HG03457 (cell line): ENCODE measurements around the gene PRKACB.
"Not testable (repeated sequence)": the region's sequence is repeated elsewhere in the genome, so short reads cannot be mapped to it uniquely, and the experiment has no call there.

Experiments used
- ATAC-seq: cut with Tn5 transposase; IDR thresholded peaks from one replicate; pipeline ENCODE4 v1.9.1; 2021; ENCODE audit warnings: moderate number of reproducible peaks; ENCODE audit not compliant: unreplicated experiment

PRKACB gene

GRCh38 chr1:84214115-84214956, 70.3 kb downstream of the PRKACB start:
- ATAC-seq: no peak

GRCh38 chr1:84217239-84217638, 73.2 kb downstream of the PRKACB start:
- ATAC-seq: no peak

GRCh38 chr1:84223751-84224432, 79.8 kb downstream of the PRKACB start:
- no peak for ATAC-seq

GRCh38 chr1:84224905-84225304, 80.8 kb downstream of the PRKACB start:
- no peak for ATAC-seq

- ATAC-seq: no peak
Measured at GRCh38 chr1:84225646-84226045, 81.6 kb downstream of the PRKACB start.

- ATAC-seq: not testable (repeated sequence)
Measured at GRCh38 chr1:84232676-84233075, 88.6 kb downstream of the PRKACB start.

GRCh38 chr1:84236256-84236655, 92.2 kb downstream of the PRKACB start:
- ATAC-seq: no peak

GRCh38 chr1:84242641-84243040, 98.6 kb downstream of the PRKACB start:
- ATAC-seq: no peak

GRCh38 chr1:84245563-84245962, 101.5 kb downstream of the PRKACB start:
- no peak for ATAC-seq

GRCh38 chr1:84246213-84246612, 102.1 kb downstream of the PRKACB start:
- ATAC-seq: no peak

GRCh38 chr1:84247425-84248220, 103.6 kb downstream of the PRKACB start:
- ATAC-seq: no peak

GRCh38 chr1:84250668-84251067, 106.6 kb downstream of the PRKACB start:
- no peak for ATAC-seq

GRCh38 chr1:84253036-84253435, 109.0 kb downstream of the PRKACB start:
- no peak for ATAC-seq

GRCh38 chr1:84253891-84254290, 109.8 kb downstream of the PRKACB start:
- no peak for ATAC-seq

GRCh38 chr1:84254703-84255238, 110.7 kb downstream of the PRKACB start:
- ATAC-seq: no peak

GRCh38 chr1:84255582-84255981, 111.5 kb downstream of the PRKACB start:
- no peak for ATAC-seq

GRCh38 chr1:84257617-84258016, 113.5 kb downstream of the PRKACB start:
- ATAC-seq: no peak

GRCh38 chr1:84259376-84259775, 115.3 kb downstream of the PRKACB start:
- no peak for ATAC-seq

- ATAC-seq: no peak
Measured at GRCh38 chr1:84259989-84260388, 115.9 kb downstream of the PRKACB start.

- ATAC-seq: no peak
Measured at GRCh38 chr1:84260852-84261518, 116.9 kb downstream of the PRKACB start.

GRCh38 chr1:84264961-84265360, 120.9 kb downstream of the PRKACB start:
- no peak for ATAC-seq
